Muscle layer of colon (tissue), 2 donors: ENCODE data around the gene ACSL3.

Experiments used
- H3K27ac ChIP-seq: one replicate; pipeline ENCODE4 v1.7.0; 2013; ENCODE audit warnings: low read depth, mild to moderate bottlenecking, low read length, moderate library complexity
- H3K27me3 ChIP-seq, 2 donors: one replicate each; pipeline ENCODE4 v1.7.0; 2013; ENCODE audit warnings: low read length in 2 of 2, mild to moderate bottlenecking in 2 of 2; ENCODE audit not compliant: insufficient read depth in 2 of 2, control insufficient read depth in 1 of 2
- H3K36me3 ChIP-seq: one replicate; pipeline ENCODE4 v1.7.0; 2013; ENCODE audit warnings: mild to moderate bottlenecking, low read length; ENCODE audit not compliant: insufficient read depth
- H3K4me1 ChIP-seq: one replicate; pipeline ENCODE4 v1.7.0; 2013; ENCODE audit warnings: mild to moderate bottlenecking, low read length; ENCODE audit not compliant: insufficient read depth
- H3K4me3 ChIP-seq, 2 donors: one replicate each; pipeline ENCODE4 v1.7.0; 2013; ENCODE audit warnings: low read length in 2 of 2, low read depth in 1 of 2, mild to moderate bottlenecking in 1 of 2, moderate library complexity in 1 of 2
- H3K9ac ChIP-seq: one replicate; pipeline ENCODE4 v1.7.0; 2013; ENCODE audit warnings: low read length
- H3K9me3 ChIP-seq: one replicate; pipeline ENCODE4 v1.7.0; 2013; ENCODE audit warnings: mild to moderate bottlenecking, low read length
- donor health status: abdominal sarcoma.
- donor health status: Adenocarcinoma of cecum.

The ACSL3 gene

DNA sequence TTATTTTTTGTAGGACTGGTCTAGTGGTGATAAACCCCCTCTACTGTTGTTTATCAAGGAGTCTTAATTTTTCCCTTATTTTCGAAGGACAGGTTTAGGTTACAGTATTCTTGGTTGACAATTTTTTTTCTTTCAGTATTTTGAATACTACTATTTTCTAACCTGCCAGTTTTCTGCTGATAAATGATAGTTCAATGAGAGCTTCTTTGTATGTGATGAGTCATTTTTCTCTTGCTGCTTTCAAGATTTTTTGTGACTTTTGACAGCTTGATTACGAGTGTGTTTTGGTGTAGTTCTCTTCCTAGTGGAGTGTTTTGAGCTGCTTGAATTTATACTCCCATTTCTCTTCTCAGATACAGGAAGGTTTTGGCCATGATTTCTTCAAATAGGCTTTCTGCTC lies 77.5 kb downstream of the ACSL3 start:
- H3K9ac ChIP-seq = no peak overlapping the region
- H3K36me3 ChIP-seq = peaks cover 31% of the 10 kb centered on the region
- H3K9me3 ChIP-seq = peaks cover 8% of the 10 kb centered on the region
- H3K27ac ChIP-seq = no peak overlapping the region
- H3K4me1 ChIP-seq = peaks cover 5% of the 10 kb centered on the region
- no peaks in the 10 kb centered on the region for H3K27me3 ChIP-seq
- no peak overlapping the region for H3K4me3 ChIP-seq

DNA sequence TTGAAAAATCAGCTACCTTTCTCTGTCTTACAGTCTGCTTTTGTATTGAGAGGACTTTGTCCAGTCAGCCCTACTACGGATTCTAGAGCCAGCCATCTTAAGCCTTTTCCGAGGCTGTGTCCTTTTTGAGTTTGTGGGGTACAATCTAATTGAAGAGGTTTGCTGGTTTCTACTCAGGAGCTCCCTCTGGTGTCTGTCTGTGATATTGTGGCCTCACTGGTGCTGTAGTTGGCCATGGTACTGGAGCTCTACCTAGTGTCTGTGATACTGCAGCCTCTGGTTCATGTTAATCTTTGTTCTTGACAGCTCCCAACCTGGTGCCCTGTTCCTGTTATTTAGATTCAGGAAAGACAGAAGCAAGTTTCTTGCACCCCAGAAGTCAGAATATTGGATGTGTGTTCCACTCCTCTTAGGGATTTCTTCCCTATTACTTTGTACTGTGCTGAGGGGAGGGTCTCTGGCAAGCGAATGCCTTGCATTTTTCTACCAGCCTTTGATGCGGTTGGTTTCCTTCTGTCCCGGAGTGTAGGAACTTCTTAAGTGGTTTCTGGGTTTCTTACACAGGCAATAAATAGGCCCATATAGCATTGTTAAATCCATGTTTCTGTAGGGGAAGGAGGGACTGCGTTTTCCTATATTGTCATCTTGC lies 78.5 kb downstream of the ACSL3 start:
- Histone ChIP-seq H3K9ac (no peak overlapping the region), H3K36me3 (peaks cover 25% of the 10 kb centered on the region), H3K9me3 (peaks cover 8% of the 10 kb centered on the region)

DNA sequence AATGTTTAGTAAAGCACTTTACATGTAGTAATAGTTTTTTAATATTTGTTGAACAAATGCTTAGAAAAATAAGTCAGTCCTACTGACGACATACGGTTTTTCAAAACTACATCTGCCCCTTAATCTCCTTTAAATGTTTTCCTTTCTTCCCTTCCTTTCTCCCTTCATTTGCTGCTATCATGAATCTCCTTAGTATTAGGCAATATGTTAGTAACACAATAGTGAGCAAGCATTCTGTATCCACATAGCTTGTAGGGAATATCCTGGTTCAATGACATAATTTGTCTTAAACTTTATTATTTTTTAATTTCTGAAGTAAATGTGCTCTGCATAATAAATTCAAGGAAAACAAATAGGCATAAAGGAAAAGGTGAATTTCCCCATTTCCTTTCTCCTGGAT lies 79.1 kb downstream of the ACSL3 start:
- H3K4me3 ChIP-seq = no peak overlapping the region
- no peak overlapping the region for H3K9ac ChIP-seq
- H3K9me3 ChIP-seq = peaks cover 8% of the 10 kb centered on the region
- no peaks in the 10 kb centered on the region for H3K4me1 ChIP-seq
- no peak overlapping the region for H3K27ac ChIP-seq
- peaks cover 20% of the 10 kb centered on the region for H3K36me3 ChIP-seq
- H3K27me3 ChIP-seq = no peaks in the 10 kb centered on the region

More for the DNA sequence above, 78.5 kb downstream of the ACSL3 start:
- Histone ChIP-seq H3K27ac (no peak overlapping the region), H3K27me3 (no peaks in the 10 kb centered on the region), H3K4me1 (no peaks in the 10 kb centered on the region), H3K4me3 (no peak overlapping the region)

DNA sequence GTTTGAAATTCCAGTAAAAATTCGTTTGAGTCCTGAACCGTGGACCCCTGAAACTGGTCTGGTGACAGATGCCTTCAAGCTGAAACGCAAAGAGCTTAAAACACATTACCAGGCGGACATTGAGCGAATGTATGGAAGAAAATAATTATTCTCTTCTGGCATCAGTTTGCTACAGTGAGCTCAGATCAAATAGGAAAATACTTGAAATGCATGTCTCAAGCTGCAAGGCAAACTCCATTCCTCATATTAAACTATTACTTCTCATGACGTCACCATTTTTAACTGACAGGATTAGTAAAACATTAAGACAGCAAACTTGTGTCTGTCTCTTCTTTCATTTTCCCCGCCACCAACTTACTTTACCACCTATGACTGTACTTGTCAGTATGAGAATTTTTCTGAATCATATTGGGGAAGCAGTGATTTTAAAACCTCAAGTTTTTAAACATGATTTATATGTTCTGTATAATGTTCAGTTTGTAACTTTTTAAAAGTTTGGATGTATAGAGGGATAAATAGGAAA lies 80.7 kb downstream of the ACSL3 start:
- no peak overlapping the region for H3K9ac ChIP-seq
- no peaks in the 10 kb centered on the region for H3K4me1 ChIP-seq
- H3K27me3 ChIP-seq = no peaks in the 10 kb centered on the region
- H3K4me3 ChIP-seq = no peak overlapping the region
- H3K9me3 ChIP-seq = peaks cover 8% of the 10 kb centered on the region
- no peak overlapping the region for H3K27ac ChIP-seq
- H3K36me3 ChIP-seq = peaks cover 19% of the 10 kb centered on the region

DNA sequence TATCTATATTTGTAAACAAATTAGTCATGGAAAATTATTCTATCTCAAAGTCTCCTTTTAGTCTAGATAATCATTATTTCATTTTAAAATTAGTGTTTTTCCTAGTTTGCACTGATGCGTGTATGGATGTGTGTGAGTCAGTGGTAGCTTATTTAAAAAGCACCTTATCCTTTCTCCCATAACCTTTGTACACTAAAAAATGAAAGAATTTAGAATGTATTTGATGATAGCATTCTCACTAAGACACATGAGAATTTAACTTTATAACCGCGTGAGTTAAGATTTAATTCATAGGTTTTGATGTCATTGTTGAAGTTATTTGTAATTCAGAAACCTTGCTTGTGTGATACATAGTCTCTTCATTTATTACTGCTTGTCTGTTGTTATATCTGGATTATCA lies 81.7 kb downstream of the ACSL3 start:
- Histone ChIP-seq H3K4me3 (no peak overlapping the region), H3K9ac (no peak overlapping the region), H3K4me1 (no peaks in the 10 kb centered on the region), H3K36me3 (peaks cover 15% of the 10 kb centered on the region), H3K27ac (no peak overlapping the region), H3K9me3 (peaks cover 8% of the 10 kb centered on the region), H3K27me3 (no peaks in the 10 kb centered on the region)

DNA sequence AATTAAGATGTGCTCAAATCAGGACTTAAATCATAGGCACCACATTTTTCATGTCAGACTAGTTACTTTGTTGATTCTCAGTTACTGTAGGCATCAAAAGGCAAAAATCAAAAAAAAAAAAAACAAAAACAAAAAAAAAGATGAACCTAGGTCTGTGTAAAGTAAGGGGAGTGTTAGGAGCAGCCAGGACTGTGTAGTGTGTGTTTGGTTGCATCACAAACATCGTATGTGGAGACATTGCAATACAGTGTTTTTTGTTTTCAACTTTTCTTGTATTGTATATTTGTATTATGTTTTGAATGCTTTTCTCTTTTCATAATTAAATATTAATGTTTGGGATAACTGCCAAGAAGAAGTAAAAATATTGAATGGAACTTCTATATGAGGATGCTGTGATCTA lies 82.1 kb downstream of the ACSL3 start:
- H3K27me3 ChIP-seq = no peaks in the 10 kb centered on the region
- no peak overlapping the region for H3K9ac ChIP-seq
- H3K4me1 ChIP-seq = no peaks in the 10 kb centered on the region
- no peak overlapping the region for H3K4me3 ChIP-seq
- no peak overlapping the region for H3K27ac ChIP-seq
- peaks cover 7% of the 10 kb centered on the region for H3K9me3 ChIP-seq
- peaks cover 15% of the 10 kb centered on the region for H3K36me3 ChIP-seq

DNA sequence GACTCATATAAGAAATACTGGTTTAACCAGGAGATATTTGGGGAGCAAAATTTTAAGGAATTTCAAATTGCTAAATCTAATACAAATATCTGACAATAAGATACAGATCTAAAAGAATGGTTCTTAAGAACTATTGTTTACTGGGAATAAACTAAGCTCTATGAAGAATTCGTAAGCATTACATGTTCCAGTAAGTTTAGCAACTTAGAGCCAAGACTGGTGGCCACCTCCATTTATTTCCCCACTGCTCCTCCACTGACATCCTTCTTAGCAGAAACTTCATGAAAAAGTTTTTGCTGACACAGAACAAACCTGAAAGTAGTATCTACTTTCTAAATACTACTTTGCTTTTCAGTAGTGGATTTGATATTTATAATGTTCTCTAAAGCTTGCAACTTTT lies 83.0 kb downstream of the ACSL3 start:
- H3K27me3 ChIP-seq = no peaks in the 10 kb centered on the region
- no peak overlapping the region for H3K9ac ChIP-seq
- no peak overlapping the region for H3K27ac ChIP-seq
- H3K9me3 ChIP-seq = no peaks in the 10 kb centered on the region
- no peak overlapping the region for H3K4me3 ChIP-seq
- no peaks in the 10 kb centered on the region for H3K4me1 ChIP-seq
- peaks cover 8% of the 10 kb centered on the region for H3K36me3 ChIP-seq

DNA sequence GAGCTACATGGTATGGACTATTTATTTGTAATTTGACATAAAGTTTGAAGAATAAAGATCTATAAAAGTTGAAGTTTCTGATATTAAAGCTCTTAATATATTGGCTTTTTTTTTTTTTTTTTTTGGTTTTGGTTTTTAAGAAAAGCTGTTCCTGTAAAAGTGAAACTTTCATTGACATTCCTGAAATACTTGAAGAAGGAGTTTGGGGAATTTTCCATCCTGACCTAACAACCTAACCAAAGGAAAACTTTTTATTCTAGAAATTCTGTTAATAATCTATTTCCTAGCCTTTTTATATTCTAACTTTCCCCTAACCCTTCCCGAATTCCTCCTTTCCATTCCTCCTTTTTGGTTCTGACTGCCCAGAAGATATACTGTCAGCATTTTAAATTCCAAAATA lies 83.7 kb downstream of the ACSL3 start:
- Histone ChIP-seq H3K27ac (no peak overlapping the region), H3K27me3 (no peaks in the 10 kb centered on the region), H3K36me3 (peaks cover under 1% of the 10 kb centered on the region), H3K4me3 (no peak overlapping the region), H3K9ac (no peak overlapping the region), H3K4me1 (no peaks in the 10 kb centered on the region), H3K9me3 (no peaks in the 10 kb centered on the region)

DNA sequence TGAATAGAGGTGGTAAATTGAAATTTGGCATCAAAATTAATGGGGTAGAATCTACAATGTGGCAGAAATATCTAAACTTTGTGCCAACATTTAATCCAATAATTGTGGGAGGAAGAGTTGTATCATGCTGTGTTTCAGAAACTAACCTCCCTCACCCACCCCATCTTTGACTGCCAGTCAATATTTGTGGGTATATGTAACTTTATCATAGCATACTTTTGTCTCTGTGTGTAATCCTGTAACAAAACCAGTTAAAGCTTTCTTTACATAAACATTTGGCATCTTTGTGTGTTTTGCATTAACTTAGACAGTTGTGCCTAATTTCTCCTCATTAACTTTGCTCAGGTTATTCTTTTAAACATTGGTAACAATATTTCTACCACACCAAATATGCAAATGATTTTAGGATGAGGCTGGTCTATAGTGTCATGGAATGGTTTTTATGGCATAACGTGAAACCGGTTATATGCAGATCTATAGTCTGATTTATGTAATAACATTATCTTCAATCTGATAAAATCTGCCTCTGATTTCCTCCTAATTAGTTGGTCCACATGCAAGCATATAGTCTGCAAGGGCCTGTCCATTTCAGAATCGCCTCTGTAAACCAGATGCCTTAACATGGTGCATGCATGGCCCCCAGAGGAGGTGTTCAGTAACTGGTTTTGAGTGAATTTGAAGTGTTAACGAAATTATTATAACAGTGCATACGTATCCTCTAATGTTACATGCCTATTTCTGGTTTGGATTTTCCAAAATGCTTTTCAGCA lies 84.3 kb downstream of the ACSL3 start:
- Histone ChIP-seq H3K9ac (no peak overlapping the region), H3K9me3 (no peaks in the 10 kb centered on the region), H3K4me1 (no peaks in the 10 kb centered on the region), H3K4me3 (no peak overlapping the region), H3K36me3 (no peaks in the 10 kb centered on the region), H3K27ac (no peak overlapping the region), H3K27me3 (no peaks in the 10 kb centered on the region)

DNA sequence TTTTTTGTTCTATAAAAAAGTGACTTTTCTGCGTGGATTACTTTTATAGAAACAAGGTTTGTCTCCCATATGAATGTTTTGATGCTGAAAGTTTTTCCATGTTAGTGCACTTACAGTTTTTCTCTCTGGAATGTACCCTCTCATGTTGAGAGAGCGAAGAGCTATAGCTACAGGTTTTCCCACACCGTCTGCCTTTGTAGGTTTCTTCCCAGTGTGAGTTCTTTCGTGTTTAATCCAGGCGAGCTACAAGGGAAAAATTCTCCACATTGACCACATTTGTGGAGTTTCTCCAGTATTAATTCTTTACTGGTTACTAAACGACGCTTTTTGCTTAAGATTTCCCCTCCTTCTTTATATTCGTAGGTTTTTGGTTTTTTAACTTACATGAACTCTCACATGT lies 85.1 kb downstream of the ACSL3 start:
- Histone ChIP-seq H3K36me3 (no peaks in the 10 kb centered on the region), H3K4me3 (no peak overlapping the region), H3K27me3 (no peaks in the 10 kb centered on the region), H3K9me3 (no peaks in the 10 kb centered on the region), H3K9ac (no peak overlapping the region), H3K4me1 (no peaks in the 10 kb centered on the region), H3K27ac (no peak overlapping the region)

DNA sequence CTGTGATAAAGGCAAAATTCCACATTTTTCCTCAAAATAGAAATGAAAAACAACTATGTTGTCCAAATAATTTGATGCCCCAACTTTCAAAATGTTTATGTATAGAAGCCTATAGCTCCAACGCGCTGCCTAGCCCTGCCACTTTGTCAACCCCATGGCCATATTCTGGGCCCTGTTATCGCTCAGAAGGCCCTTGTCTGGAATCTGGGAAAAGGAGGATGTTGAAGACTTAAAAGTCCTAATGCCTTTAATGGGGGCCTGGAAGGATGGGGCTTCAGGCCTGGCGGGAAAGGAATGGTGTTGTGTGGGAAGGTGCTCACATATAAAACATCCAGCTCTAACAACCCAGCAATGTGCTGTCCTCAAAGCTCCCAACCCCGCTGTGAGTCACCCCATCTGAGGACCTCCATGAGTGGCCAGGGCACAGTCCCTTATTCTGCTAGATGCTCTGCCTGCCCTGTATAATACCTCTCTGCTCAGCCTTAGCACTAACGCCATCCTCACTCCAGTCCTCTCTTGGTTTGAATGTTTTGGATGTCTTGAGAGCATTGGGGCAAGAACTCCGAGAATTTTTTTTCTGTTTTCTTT lies 86.0 kb downstream of the ACSL3 start:
- H3K27me3 ChIP-seq = no peaks in the 10 kb centered on the region
- H3K4me1 ChIP-seq = no peaks in the 10 kb centered on the region
- H3K27ac ChIP-seq = no peak overlapping the region
- no peak overlapping the region for H3K9ac ChIP-seq
- no peak overlapping the region for H3K4me3 ChIP-seq
- H3K36me3 ChIP-seq = no peaks in the 10 kb centered on the region
- H3K9me3 ChIP-seq = no peaks in the 10 kb centered on the region
